Thyroid gland (tissue), 4 donors: ENCODE data around the gene DSCAM.

ENCODE experiments used
- CTCF ChIP-seq, 6 experiments: fragments of 200-600 bp in 3 of 6; fragments of 450-650 bp in 3 of 6; sonication (generic) in 3 of 6; IDR thresholded peaks; one replicate each; pipeline ENCODE4 v1.5.1; 2016 to 2019; ENCODE audit warnings: antibody characterized with exemption in 6 of 6, mild to moderate bottlenecking in 2 of 6, inconsistent platforms in 1 of 6, moderate library complexity in 1 of 6
- POLR2A ChIP-seq, 2 donors: fragments of 450-650 bp; IDR thresholded peaks; one replicate each; pipeline ENCODE4 v1.6.1; 2017; ENCODE audit warnings: antibody characterized with exemption in 2 of 2, mild to moderate bottlenecking in 2 of 2, moderate library complexity in 1 of 2

GRCh38 chr21:39968010-39968409 is 878.9 kb downstream of the DSCAM start:
- no peak for TF ChIP-seq CTCF (IDR thresholded peaks at IDR 0.05)
- TF ChIP-seq POLR2A (IDR thresholded peaks at IDR 0.05), result no peak
